MV-4-11 (cell line): ENCODE results near the gene SLC8A3.

Experiments
- DNase-seq: peaks from one replicate; lab custom pipeline; 2025; lab: John Stamatoyannopoulos, UW

The SLC8A3 gene

GRCh38 chr14:70022771-70023445 is 165.8 kb downstream of the SLC8A3 start:
- no peak for DNase-seq

DNA sequence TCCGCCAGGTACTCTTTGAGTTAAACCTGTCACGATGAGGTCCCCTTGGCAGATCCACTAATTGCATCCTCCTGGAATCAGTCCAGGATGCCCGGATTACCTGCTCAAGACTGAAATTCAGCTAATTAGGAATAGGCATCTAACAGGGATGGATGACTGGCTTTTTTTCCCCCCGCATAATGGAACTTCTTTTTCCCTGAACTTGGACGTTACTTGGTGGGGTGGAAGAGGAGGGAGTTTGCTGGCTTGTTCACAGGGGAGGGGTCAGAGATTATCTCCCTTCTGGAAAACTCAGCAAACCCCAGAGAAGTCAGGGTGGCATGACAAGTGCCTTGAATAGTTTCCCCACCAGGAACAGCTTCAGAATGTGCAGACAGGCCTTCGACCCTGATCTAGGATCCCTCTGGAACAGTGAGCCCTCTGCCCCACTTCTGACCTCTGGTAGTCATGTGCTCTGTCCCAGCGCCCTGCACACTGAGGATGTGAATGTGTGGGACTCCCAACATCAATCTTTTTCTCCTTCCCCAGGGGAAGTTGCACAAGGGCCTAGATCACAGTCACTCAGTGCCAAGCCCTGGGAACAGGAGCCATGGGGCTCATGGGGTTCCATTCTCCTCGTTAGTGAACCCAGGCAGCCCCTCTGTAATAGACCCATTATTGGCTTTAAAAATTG is 167.1 kb downstream of the SLC8A3 start:
- peak; percentile 40 for DNase-seq

DNA sequence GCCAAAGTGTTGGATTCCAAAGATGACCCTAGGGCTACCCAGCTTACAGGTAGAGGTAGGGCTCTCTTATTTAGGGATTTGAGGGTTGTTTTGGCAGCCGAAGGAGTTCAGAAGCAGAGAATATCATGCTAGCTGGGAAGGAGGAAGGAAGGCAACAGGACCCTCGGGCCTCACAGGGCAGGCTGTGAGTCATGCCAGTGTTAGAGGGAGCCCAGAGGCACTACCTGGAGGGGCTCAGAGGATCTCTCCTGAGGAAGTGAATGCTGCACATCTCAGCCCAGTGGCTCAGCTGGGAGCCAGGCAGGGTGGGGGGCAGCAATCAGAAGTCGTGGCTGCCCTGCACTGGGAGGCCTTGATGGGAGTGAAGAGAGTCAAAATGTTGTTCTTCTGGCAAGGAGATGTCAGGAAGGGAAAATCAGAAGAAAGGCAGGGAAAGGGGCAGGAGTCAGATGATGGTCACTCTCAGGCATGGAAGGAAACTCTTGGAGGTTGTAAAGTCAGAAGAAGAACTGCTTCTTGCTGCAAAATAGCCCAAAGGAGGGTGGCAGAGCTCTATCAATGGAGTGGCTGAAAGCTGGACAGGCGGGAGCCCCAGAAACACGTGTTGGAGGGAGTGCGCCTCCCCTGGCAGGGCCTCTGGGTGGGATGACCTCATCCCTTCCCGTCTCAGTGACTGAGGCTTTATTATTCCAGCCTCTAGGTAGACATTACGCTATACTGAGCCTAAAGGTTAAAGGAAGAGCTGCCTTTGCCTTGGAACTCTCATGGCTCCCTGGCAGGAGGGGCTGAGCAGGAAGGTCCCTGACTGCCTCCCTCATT is 168.2 kb downstream of the SLC8A3 start:
- peak; percentile 72 for DNase-seq

GRCh38 chr14:70019695-70020094 is 169.1 kb downstream of the SLC8A3 start:
- no peak for DNase-seq

GRCh38 chr14:70018713-70019211 is 170.0 kb downstream of the SLC8A3 start:
- peak; percentile 90 for DNase-seq

- DNase-seq = no peak
Measured at GRCh38 chr14:70018230-70018629, 170.5 kb downstream of the SLC8A3 start.

DNA sequence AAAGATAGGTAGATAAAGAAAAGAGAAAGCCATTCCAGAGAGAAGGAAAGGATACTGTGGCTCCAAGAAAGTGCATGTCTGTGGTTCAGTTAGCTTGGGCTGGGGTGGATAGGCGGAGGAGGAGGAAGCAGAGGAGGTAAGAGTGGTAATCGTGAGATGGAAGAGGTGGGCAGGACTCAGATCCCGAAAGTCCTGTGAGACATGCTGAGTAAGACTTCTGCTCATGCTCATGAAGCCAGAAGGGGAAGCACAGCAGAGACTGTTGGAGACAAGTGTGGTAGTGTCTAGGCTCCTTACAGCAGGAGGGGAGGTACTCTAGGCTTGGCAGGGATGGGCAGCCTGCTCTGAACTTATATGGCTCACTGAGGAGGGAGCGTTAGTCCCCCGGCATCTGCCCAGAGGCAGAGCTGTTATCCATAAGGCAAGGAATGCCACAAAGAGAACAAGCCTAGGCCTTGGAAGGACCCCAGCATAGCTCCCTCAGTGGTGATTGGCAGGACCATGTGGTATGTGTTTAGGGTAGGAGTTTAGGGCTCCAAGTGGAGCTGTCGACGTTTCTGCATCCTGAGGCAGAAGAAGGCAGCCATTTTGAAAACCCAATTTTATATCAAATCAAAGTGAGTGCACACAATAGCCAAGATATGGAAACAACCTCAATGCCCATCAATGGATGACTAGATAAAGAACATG is 174.2 kb downstream of the SLC8A3 start:
- DNase-seq = no peak

GRCh38 chr14:70013271-70013873 is 175.4 kb downstream of the SLC8A3 start:
- no peak for DNase-seq

DNA sequence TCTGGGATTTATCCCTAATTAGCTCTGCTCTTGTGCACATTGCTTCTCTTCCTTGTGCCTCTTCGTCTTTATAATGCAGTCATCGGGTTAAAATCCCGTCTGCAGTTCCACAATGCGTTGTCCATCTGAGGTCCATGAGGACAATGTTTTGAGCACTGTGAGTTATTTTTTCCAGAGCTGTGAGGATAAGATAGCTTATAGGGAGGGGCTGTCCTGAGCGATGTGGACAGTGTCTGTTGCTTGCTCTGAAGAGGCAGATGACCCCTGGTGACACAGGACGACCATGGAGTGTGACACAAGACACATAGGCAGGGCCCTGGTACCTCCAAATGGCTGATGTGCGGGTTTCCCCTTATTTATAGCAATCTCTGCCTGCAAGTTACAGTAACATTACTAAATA is 177.0 kb downstream of the SLC8A3 start:
- no peak for DNase-seq

GRCh38 chr14:70011098-70011497 is 177.7 kb downstream of the SLC8A3 start:
- DNase-seq = no peak

DNA sequence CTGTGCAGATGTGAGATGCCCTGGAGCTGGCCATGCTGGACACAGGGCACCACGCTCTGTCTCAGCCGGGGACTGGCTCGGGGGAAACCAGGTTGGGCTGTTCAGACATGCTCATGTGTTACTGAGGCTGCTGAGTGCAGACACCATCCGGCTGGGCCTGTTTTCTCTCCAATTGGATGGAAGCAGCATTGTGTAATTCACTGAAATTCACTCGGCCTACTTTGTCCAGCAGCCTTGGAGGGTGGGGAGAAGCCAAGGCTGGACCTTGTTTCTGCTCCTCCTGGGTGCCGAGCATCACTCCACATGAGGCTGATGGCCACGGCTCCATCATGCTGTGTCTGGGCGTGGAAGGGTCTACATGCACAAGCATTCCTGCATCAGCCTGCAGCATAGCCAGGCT is 178.8 kb downstream of the SLC8A3 start:
- no peak for DNase-seq

GRCh38 chr14:70008284-70009262 is 180.2 kb downstream of the SLC8A3 start:
- DNase-seq = peak; percentile 23

- peak; percentile 24 for DNase-seq
Measured at GRCh38 chr14:70006699-70007098, 182.1 kb downstream of the SLC8A3 start.

DNA sequence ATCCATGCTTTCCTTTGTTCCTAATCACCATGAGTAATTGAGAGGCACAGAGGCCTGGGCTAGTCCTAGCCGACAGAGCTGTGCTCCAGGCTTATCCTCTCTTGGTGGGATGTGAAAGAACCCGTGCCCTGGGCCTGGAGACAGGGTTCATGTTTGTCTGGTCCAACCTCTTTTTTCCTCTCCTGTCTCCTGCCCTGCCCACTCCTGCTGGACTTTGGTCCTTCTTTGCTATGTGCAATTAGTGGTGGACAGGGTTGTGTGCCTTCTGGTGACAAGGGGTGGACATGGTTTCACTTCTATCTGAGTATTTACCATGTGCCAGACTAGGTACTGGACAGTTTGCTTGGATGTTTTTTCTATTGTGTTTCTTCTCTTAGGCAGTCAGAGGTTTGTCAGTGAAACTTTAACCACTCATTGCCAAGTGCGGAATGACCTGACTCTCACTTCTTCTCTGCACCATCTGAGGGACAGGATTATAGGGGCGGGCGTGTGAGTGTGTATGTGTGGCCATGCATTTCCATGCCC is 183.4 kb downstream of the SLC8A3 start:
- no peak for DNase-seq

GRCh38 chr14:70004791-70005190 is 184.0 kb downstream of the SLC8A3 start:
- no peak for DNase-seq

- no peak for DNase-seq
Measured at GRCh38 chr14:70002589-70003346, 186.0 kb downstream of the SLC8A3 start.

- DNase-seq = no peak
Measured at GRCh38 chr14:70000601-70001000, 188.2 kb downstream of the SLC8A3 start.

DNA sequence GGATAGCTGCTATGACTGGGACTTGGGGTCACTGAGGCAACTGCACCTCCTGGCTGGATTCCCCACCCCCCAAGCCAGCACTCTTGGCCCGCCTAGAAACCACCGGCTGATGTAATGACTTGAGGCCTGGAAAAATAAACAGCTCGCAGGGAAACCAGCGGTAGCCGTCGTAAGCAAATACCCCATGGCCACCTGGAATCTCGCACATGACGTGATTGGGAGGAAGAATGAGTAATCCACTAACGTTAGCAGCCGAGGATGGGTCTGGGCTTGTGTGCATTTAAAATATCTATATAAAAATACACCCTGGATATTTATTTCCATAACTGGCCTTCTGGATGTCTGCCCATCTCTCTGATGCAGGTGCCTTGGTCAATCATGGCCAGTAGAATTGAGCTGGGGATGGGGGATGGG is 189.5 kb downstream of the SLC8A3 start:
- DNase-seq = no peak

DNA sequence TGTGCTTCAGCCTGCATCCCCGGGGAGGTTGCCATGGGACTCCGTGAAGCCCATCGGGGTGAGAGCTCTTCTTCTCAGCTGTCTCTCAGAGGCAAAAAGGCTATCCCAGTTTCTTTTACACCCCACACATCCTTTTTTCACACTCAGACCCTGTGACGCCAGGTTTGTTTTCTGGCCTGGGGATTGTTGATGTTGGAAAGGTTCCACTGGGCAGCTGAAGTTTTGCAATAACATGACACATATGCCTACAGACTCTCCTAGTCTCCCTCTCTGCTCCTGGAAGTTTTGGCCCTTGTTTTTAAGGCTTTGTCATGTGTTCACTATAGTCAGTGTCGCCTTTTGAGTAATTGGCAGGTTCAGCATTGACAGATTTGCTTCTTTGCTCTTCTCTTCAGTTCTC is 190.9 kb downstream of the SLC8A3 start:
- no peak for DNase-seq
